Measurements from ENCODE around the gene PLCE1.

The PLCE1 gene

GRCh38 chr10:94001416-94001810 is 7.7 kb downstream of the PLCE1 start:
- no peak for TF ChIP-seq CTCF (conservative IDR thresholded peaks at IDR 0.05)
- TF ChIP-seq ZFX (IDR thresholded peaks at IDR 0.05): no peak
- no peak overlapping the region for H3K27ac ChIP-seq

- TF ChIP-seq ZFX (IDR thresholded peaks at IDR 0.05) (no peak), CTCF (conservative IDR thresholded peaks at IDR 0.05) (no peak)
- H3K27ac ChIP-seq: no peak overlapping the region
Observed at GRCh38 chr10:94002156-94002555, 8.4 kb downstream of the PLCE1 start.

GRCh38 chr10:94003488-94003887 is 9.8 kb downstream of the PLCE1 start:
- no peak overlapping the region for H3K27ac ChIP-seq
- TF ChIP-seq ZFX (IDR thresholded peaks at IDR 0.05) (no peak), CTCF (conservative IDR thresholded peaks at IDR 0.05) (no peak)

- H3K27ac ChIP-seq: no peak overlapping the region
Observed at GRCh38 chr10:94005050-94005449, 11.3 kb downstream of the PLCE1 start.

GRCh38 chr10:94006591-94007550 is 13.1 kb downstream of the PLCE1 start:
- TF ChIP-seq CTCF (conservative IDR thresholded peaks at IDR 0.05) (no peak), ZFX (IDR thresholded peaks at IDR 0.05) (no peak)

More at GRCh38 chr10:94005050-94005449, 11.3 kb downstream of the PLCE1 start:
- TF ChIP-seq ZFX (IDR thresholded peaks at IDR 0.05) (no peak), CTCF (conservative IDR thresholded peaks at IDR 0.05) (no peak)

GRCh38 chr10:94008526-94008925 is 14.8 kb downstream of the PLCE1 start:
- no peak overlapping the region for H3K27ac ChIP-seq
- TF ChIP-seq ZFX (IDR thresholded peaks at IDR 0.05) (no peak), CTCF (conservative IDR thresholded peaks at IDR 0.05) (no peak)

More at GRCh38 chr10:94006591-94007550, 13.1 kb downstream of the PLCE1 start:
- H3K27ac ChIP-seq: no peak overlapping the region

- TF ChIP-seq ZFX (IDR thresholded peaks at IDR 0.05) (no peak), CTCF (conservative IDR thresholded peaks at IDR 0.05) (no peak)
- no peak overlapping the region for H3K27ac ChIP-seq
Observed at GRCh38 chr10:94010116-94010515, 16.4 kb downstream of the PLCE1 start.

Data from C4-2B (cell line).